Ascending aorta (tissue), 2 donors: ENCODE results near the gene ANTXR1. TPM values are rescaled to one million over a fixed set of nuclear protein-coding genes. Genes with fewer than 3 reads are reported as not detected.

Source experiments
- DNase-seq, 2 donors: peaks; one replicate each; pipeline ENCODE4 v3.0.0-alpha.2; 2019; ENCODE audit warnings: low spot score in 2 of 2
- H3K27ac ChIP-seq, 2 donors: fragments of 200-600 bp; sonication (generic); one replicate each; pipeline ENCODE4 v1.5.1; 2016 to 2017; ENCODE audit warnings: mild to moderate bottlenecking in 1 of 2
- H3K27me3 ChIP-seq: fragments of 200-600 bp; sonication (generic); one replicate; pipeline ENCODE4 v1.5.1; 2017
- H3K36me3 ChIP-seq, 2 donors: fragments of 200-600 bp; sonication (generic); one replicate each; pipeline ENCODE4 v1.5.1; 2016
- H3K4me1 ChIP-seq, 2 donors: fragments of 200-600 bp; sonication (generic); one replicate each; pipeline ENCODE4 v1.5.1; 2016 to 2017; ENCODE audit warnings: mild to moderate bottlenecking in 1 of 2
- H3K4me3 ChIP-seq, 2 donors: fragments of 200-600 bp; sonication (generic); one replicate each; pipeline ENCODE4 v1.5.1; 2016 to 2017; ENCODE audit warnings: mild to moderate bottlenecking in 1 of 2
- H3K9me3 ChIP-seq, 2 donors: fragments of 200-600 bp; sonication (generic); one replicate each; pipeline ENCODE4 v1.5.1; 2016
- intact Hi-C: fragments of 100-400 bp; cut with DNase I; formaldehyde crosslinking; loops from one replicate; pipeline ENCODE4 v1.15.1; 2023
- total RNA-seq: library from RNA; depleted of rRNA; stranded (reverse); fragments of >200 nt; gene quantifications from one replicate; pipeline ENCODE4 v1.1.0, GENCODE V29; 2016
- TF ChIP-seq, protein P1 (sequence below), 3 experiments: fragments of 200-600 bp in 2 of 3; fragments of 450-650 bp in 1 of 3; sonication (generic) in 2 of 3; IDR thresholded peaks; one replicate each; pipeline ENCODE4 v1.5.1; 2016 to 2019; ENCODE audit warnings: antibody characterized with exemption in 3 of 3, mild to moderate bottlenecking in 1 of 3, moderate library complexity in 1 of 3

ANTXR1 gene
- total RNA-seq, 1 donor from 2014 or later, result 90.3 TPM

DNA sequence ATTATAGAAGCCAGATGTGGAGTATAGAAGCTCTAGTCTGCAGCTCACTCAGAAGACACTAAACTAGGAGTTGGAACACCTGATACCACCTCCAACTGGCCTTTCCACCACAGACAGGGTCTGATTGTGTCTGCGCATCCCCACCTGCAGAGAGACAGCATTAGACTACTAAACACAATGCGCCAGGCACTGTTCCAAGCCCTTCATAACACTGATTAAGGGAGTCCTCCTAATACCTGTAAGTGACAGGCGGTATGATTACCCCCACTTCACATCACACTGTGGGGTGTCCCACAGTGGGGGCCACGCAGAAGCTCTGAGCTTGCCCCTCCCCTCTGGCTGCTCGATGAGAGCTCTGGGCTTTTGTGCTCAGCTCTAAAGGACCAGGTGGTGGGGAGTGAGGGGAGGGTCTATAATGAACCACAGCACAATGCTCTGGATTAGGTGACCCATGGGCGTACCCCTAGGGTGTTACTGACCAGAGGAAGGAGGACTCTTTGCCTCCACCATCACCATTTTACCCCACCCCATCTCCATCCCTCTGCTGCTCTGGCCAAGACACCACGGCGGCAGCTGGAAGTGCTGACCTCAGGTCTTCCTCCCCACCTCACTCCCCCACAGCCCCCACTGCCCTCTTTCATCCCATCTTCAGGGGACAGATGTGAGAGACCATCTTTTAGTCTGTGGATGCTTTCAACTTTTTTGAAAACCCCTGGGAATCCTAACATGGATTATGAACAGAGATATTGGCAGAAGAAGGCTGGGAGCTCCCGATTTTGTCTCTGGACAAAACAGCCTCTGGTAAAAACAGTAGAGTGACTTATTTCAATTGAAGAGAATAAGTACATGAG, 228.9 kb downstream of the ANTXR1 start:
- H3K27ac ChIP-seq, result no peak overlapping the region
- peaks cover 0 to 3% of the 10 kb centered on the region in 2 donors for H3K4me1 ChIP-seq
- H3K27me3 ChIP-seq, result no peaks in the 10 kb centered on the region
- TF ChIP-seq, protein P1, sequence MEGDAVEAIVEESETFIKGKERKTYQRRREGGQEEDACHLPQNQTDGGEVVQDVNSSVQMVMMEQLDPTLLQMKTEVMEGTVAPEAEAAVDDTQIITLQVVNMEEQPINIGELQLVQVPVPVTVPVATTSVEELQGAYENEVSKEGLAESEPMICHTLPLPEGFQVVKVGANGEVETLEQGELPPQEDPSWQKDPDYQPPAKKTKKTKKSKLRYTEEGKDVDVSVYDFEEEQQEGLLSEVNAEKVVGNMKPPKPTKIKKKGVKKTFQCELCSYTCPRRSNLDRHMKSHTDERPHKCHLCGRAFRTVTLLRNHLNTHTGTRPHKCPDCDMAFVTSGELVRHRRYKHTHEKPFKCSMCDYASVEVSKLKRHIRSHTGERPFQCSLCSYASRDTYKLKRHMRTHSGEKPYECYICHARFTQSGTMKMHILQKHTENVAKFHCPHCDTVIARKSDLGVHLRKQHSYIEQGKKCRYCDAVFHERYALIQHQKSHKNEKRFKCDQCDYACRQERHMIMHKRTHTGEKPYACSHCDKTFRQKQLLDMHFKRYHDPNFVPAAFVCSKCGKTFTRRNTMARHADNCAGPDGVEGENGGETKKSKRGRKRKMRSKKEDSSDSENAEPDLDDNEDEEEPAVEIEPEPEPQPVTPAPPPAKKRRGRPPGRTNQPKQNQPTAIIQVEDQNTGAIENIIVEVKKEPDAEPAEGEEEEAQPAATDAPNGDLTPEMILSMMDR (IDR thresholded peaks at IDR 0.05), result no peak
- H3K4me3 ChIP-seq, result no peak overlapping the region
- intact Hi-C loops, result no loop called here
- no peak for DNase-seq
- no peaks in the 10 kb centered on the region for H3K9me3 ChIP-seq
- peaks cover 7 to 25% of the 10 kb centered on the region in 2 donors for H3K36me3 ChIP-seq

DNA sequence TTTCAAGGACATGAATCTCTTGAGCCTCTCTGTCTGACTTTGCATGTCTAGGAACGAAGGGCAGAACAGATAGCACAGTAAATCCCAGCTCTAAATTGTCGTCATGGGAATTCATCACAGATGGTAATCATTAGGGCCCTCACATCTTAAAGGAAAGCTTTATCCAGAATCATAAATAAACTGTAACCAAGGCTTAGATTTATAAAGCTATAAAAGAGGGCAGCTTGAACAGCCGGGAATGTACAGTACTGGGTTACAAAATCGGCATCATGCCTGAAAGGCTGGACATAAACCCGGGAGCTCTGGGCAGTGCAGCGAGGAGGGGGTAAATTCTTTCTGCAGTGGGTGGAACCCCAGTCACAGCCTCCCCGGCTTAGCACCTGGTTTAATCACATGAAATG, 229.7 kb downstream of the ANTXR1 start:
- TF ChIP-seq, protein P1 (IDR thresholded peaks at IDR 0.05), result no peak
- H3K36me3 ChIP-seq, result peaks cover 14 to 30% of the 10 kb centered on the region in 2 donors
- H3K4me3 ChIP-seq, result no peak overlapping the region
- H3K9me3 ChIP-seq, result no peaks in the 10 kb centered on the region
- no peak for DNase-seq
- no peaks in the 10 kb centered on the region for H3K27me3 ChIP-seq
- H3K27ac ChIP-seq, result no peak overlapping the region
- H3K4me1 ChIP-seq, result peaks cover 0 to 3% of the 10 kb centered on the region in 2 donors
- intact Hi-C loops, result no loop called here

DNA sequence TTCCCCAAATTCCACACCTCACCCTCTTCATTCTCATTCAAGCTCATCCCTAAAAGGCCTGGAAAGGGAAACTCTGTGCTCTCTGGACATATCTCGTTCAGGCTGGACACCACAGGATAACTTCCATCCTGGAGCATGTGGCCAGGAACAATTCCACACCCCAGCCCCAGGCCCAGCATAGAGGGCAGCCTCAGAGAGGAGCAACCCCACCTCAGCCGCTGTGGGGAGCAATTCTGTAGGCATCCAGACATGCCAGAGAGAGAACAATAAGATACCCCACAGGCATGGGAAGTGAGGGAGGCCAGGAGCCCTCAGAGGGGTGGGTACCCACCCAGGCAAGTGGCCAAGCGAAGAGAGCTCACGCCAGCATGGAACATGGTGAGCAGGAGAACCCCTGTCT, 230.7 kb downstream of the ANTXR1 start:
- Histone ChIP-seq H3K36me3 (peaks cover 16 to 30% of the 10 kb centered on the region in 2 donors), H3K27ac (no peak overlapping the region), H3K4me1 (peaks cover 0 to 2% of the 10 kb centered on the region in 2 donors), H3K9me3 (no peaks in the 10 kb centered on the region), H3K27me3 (no peaks in the 10 kb centered on the region), H3K4me3 (no peak overlapping the region)
- TF ChIP-seq, protein P1 (IDR thresholded peaks at IDR 0.05), result no peak
- intact Hi-C loops, result no loop called here
- DNase-seq, result no peak

DNA sequence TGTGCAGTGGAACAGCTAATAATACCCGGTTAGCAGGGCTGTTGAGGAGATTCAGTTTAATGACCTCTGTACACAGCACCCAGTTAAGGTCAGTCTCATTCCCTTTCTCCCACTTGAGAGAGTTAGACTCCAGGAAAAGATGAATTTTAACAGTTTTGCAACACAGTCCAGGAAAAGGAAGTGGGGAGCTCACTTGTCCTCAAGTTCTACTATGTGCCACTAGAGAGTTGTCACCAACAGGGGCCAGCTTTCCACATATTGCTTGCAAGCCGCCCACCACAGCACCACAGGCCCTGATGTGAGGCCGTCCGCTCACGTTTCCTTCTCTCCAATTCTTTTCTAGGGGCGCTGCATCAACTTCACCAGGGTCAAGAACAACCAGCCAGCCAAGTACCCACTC, 231.9 kb downstream of the ANTXR1 start:
- H3K27me3 ChIP-seq, result no peaks in the 10 kb centered on the region
- no peaks in the 10 kb centered on the region for H3K9me3 ChIP-seq
- intact Hi-C loops, result no loop called here
- peaks cover 16 to 26% of the 10 kb centered on the region in 2 donors for H3K36me3 ChIP-seq
- no peaks in the 10 kb centered on the region for H3K4me1 ChIP-seq
- no peak overlapping the region for H3K4me3 ChIP-seq
- TF ChIP-seq, protein P1 (IDR thresholded peaks at IDR 0.05), result no peak
- no peak for DNase-seq
- H3K27ac ChIP-seq, result no peak overlapping the region

DNA sequence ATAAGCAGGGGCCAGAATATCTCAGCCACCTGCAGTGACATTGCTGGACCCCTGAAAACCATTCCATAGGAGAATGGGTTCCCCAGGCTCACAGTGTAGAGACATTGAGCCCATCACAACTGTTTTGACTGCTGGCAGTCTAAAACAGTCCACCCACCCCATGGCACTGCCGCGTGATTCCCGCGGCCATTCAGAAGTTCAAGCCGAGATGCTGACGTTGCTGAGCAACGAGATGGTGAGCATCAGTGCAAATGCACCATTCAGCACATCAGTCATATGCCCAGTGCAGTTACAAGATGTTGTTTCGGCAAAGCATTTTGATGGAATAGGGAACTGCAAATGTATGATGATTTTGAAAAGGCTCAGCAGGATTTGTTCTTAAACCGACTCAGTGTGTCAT, 234.6 kb downstream of the ANTXR1 start:
- H3K4me3 ChIP-seq, result no peak overlapping the region
- no peak for DNase-seq
- no peaks in the 10 kb centered on the region for H3K9me3 ChIP-seq
- H3K27me3 ChIP-seq, result no peaks in the 10 kb centered on the region
- H3K4me1 ChIP-seq, result peaks cover 0 to 8% of the 10 kb centered on the region in 2 donors
- no peak overlapping the region for H3K27ac ChIP-seq
- intact Hi-C loops, result no loop called here
- TF ChIP-seq, protein P1 (IDR thresholded peaks at IDR 0.05), result no peak
- peaks cover 16 to 21% of the 10 kb centered on the region in 2 donors for H3K36me3 ChIP-seq
